HepG2 (cell line): ENCODE results near the gene ZNF117. TPM values are rescaled to one million over a fixed set of nuclear protein-coding genes. Genes with fewer than 3 reads are reported as not detected.

Experiments
- AGO2 ChIP-seq: fragments of 200-400 bp; formaldehyde crosslinking; optimal IDR thresholded peaks from 2 replicates; pipeline ENCODE3; 2017; ENCODE audit warnings: mild to moderate bottlenecking, low read depth, low read length, moderate library complexity
- CBX5 ChIP-seq: sonication (generic); formaldehyde crosslinking; IDR thresholded peaks from 2 replicates; pipeline ENCODE4 v1.4.0; 2020; ENCODE audit warnings: missing genetic modification reagents, borderline replicate concordance
- CREM ChIP-seq, 2 experiments: sonication (generic) in 1 of 2; formaldehyde crosslinking in 1 of 2; IDR thresholded peaks; 2 replicates each; pipeline versions ENCODE4 v1.4.0 to v1.6.1; 2016 to 2020; ENCODE audit warnings: antibody characterized with exemption in 1 of 2, mild to moderate bottlenecking in 1 of 2, missing genetic modification reagents in 1 of 2
- FLYWCH1 ChIP-seq: sonication (generic); formaldehyde crosslinking; IDR thresholded peaks from 2 replicates; pipeline ENCODE4 v1.8.1; 2023; ENCODE audit warnings: mild to moderate bottlenecking, missing genetic modification reagents
- HNF4G ChIP-seq, 2 experiments: sonication (generic) in 1 of 2; formaldehyde crosslinking in 1 of 2; IDR thresholded peaks; 2 replicates each; pipeline versions ENCODE4 v1.4.0 to v1.6.1; 2011 to 2020; ENCODE audit warnings: borderline replicate concordance in 2 of 2, low read depth in 2 of 2, mild to moderate bottlenecking in 2 of 2, low read length in 1 of 2, missing genetic modification reagents in 1 of 2, moderate library complexity in 1 of 2
- HNRNPH1 ChIP-seq: fragments of 200-400 bp; formaldehyde crosslinking; optimal IDR thresholded peaks from 2 replicates; pipeline ENCODE3; 2017; ENCODE audit warnings: mild to moderate bottlenecking, low read depth, low read length
- MAF1 ChIP-seq: sonication (generic); formaldehyde crosslinking; IDR thresholded peaks from 2 replicates; pipeline ENCODE4 v1.5.0; 2020; ENCODE audit warnings: missing genetic modification reagents, borderline replicate concordance
- MYNN ChIP-seq: sonication (generic); formaldehyde crosslinking; IDR thresholded peaks from 2 replicates; pipeline ENCODE4 v1.4.0; 2020; ENCODE audit warnings: mild to moderate bottlenecking, low read depth, missing genetic modification reagents
- NCOA5 ChIP-seq: sonication (generic); formaldehyde crosslinking; IDR thresholded peaks from 2 replicates; pipeline ENCODE4 v1.4.0; 2020; ENCODE audit warnings: missing genetic modification reagents
- RAD21 ChIP-seq: fragments of 450-650 bp; formaldehyde crosslinking; IDR thresholded peaks from 2 replicates; pipeline ENCODE4 v1.5.0; 2020; ENCODE audit warnings: mild to moderate bottlenecking
- SAP130 ChIP-seq: IDR thresholded peaks from 2 replicates; pipeline ENCODE4 v1.6.1; 2016; ENCODE audit warnings: low read depth
- TEAD3 ChIP-seq: optimal IDR thresholded peaks from 2 replicates; pipeline ENCODE3; 2016; ENCODE audit warnings: borderline replicate concordance
- ZNF343 ChIP-seq: sonication (generic); formaldehyde crosslinking; IDR thresholded peaks from 2 replicates; pipeline ENCODE4 v1.4.0; 2020; ENCODE audit warnings: mild to moderate bottlenecking, missing genetic modification reagents
- ZNF598 ChIP-seq: sonication (generic); formaldehyde crosslinking; IDR thresholded peaks from 2 replicates; pipeline ENCODE4 v1.5.1; 2020; ENCODE audit warnings: mild to moderate bottlenecking, missing genetic modification reagents, borderline replicate concordance
- ZNF747 ChIP-seq: sonication (generic); formaldehyde crosslinking; IDR thresholded peaks from 2 replicates; pipeline ENCODE4 v1.8.1; 2023; ENCODE audit warnings: missing genetic modification reagents, mild to moderate bottlenecking, borderline replicate concordance
- ZNF749 ChIP-seq: sonication (generic); formaldehyde crosslinking; IDR thresholded peaks from 2 replicates; pipeline ENCODE4 v1.8.0; 2022; ENCODE audit warnings: mild to moderate bottlenecking, missing genetic modification reagents, moderate library complexity, borderline replicate concordance
- ZSCAN12 ChIP-seq: sonication (generic); formaldehyde crosslinking; IDR thresholded peaks from 2 replicates; pipeline ENCODE4 v1.9.0; 2021; ENCODE audit warnings: mild to moderate bottlenecking, missing genetic modification reagents
- ZSCAN25 ChIP-seq: sonication (generic); formaldehyde crosslinking; IDR thresholded peaks from 2 replicates; pipeline ENCODE4 v1.8.0; 2022; ENCODE audit warnings: mild to moderate bottlenecking, missing genetic modification reagents
- polyA plus RNA-seq, 8 experiments: library from polyadenylated mRNA; depleted of rRNA in 3 of 8; stranded (reverse) in 7 of 8; unstranded in 1 of 8; fragments of >200 nt; fragmentation: Illumina TruSeq in 4 of 8; extraction: Trizol in 4 of 8; gene quantifications; 2 replicates each; pipeline versions ENCODE4 v1.2.1 to v1.2.3, GENCODE V29; 2011 to 2016; ENCODE audit warnings: low read depth in 4 of 8, missing spikeins in 1 of 8, mixed read lengths in 1 of 8; ENCODE audit not compliant: insufficient read depth in 1 of 8
- total RNA-seq, 5 experiments: library from RNA; depleted of rRNA; stranded (reverse); fragments of >200 nt; fragmentation: Illumina TruSeq; extraction: Trizol; gene quantifications; 2 replicates each; pipeline ENCODE4 v1.2.3, GENCODE V29; 2016; ENCODE audit warnings: low read depth in 1 of 5
- TF ChIP-seq, protein P1 (sequence below): sonication (generic); formaldehyde crosslinking; IDR thresholded peaks from 2 replicates; pipeline ENCODE4 v1.4.0; 2020; ENCODE audit warnings: missing genetic modification reagents, mild to moderate bottlenecking, borderline replicate concordance
- TF ChIP-seq, protein P2 (sequence below): sonication (generic); formaldehyde crosslinking; conservative IDR thresholded peaks from 2 replicates; pipeline ENCODE4 v1.4.0; 2020; ENCODE audit warnings: missing genetic modification reagents
- TF ChIP-seq, protein P3 (sequence below): sonication (generic); formaldehyde crosslinking; IDR thresholded peaks from 2 replicates; pipeline ENCODE4 v1.4.0; 2020; ENCODE audit warnings: mild to moderate bottlenecking, missing genetic modification reagents
- TF ChIP-seq, protein P4 (sequence below): sonication (generic); formaldehyde crosslinking; IDR thresholded peaks from 2 replicates; pipeline ENCODE4 v1.8.0; 2022; ENCODE audit warnings: missing genetic modification reagents, low read depth, mild to moderate bottlenecking, borderline replicate concordance

ZNF117 gene
- total and polyA plus RNA-seq, 2 of the 13 experiments (the other 11 are each of a cell fraction or from before 2014, with no cell fraction given) = 6.6 to 20.0 TPM

DNA sequence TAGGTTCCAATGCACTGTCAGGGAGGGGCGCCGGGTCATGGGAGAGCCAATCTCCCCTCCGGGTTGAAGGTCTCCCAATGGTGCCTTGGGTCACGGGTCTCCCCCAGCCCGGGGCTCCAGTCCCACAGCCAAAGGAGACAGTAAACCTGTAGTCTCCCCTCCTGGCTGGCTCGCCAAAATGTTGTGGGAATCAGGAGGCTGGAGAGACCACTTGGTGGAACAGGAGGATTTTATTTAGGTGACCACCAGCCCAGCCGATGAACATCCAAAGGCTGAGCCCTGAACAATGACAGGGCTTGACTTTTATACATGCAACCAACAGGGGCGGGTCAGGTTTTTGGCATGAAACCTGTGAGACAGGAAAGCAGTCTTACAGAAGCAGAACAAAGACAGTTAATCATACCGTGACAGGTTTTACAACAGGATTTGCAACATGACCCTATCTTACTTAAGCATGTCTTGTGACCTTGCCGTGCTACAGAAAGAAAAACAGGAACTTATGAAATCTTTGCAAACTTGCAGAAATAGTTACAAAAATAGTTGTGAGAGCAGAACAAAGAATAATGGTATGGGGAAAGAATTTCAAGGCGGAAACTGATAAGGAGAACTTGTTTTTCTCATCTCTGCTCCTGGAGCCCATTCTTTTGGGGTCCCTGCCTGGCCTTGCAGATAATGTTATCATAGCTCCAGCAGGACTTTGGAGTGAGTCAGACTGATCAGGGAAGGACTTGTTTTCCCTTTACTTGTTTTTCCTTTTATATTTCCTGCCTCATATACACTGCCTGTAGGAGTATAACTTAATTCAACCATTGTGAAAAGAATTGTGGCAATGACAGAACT, 8.5 kb upstream of the ZNF117 start (continued):
- TF ChIP-seq FLYWCH1 (CRISPR knock-in tag) (no peak), CREM (IDR thresholded peaks at IDR 0.05) (peak; percentile 94), CREM (CRISPR knock-in tag; IDR thresholded peaks at IDR 0.05) (no peak), HNF4G (IDR thresholded peaks at IDR 0.05; ENCODE audit: borderline replicate concordance, low read depth, low read length) (peak; percentile 71; the same call in 1 of the 2 replicates), HNF4G (CRISPR knock-in tag; IDR thresholded peaks at IDR 0.05; ENCODE audit: borderline replicate concordance, low read depth) (no peak; the same call in 1 of the 2 replicates), MYNN (CRISPR knock-in tag) (0 out of 2 replicates have a peak, but pooled peaks have one; percentile 73), CBX5 (CRISPR knock-in tag) (no peak), SAP130 (CRISPR knock-in tag) (peak; percentile 69), ZNF343 (CRISPR knock-in tag) (no peak; the same call in 1 of the 2 replicates), MAF1 (CRISPR knock-in tag) (no peak), ZNF749 (0 out of 2 replicates have a peak, but pooled peaks have one; percentile 33), ZSCAN25 (no peak), HNRNPH1 (no peak), NCOA5 (CRISPR knock-in tag) (no peak), ZNF598 (CRISPR knock-in tag) (no peak), AGO2 (no peak), RAD21 (CRISPR knock-in tag) (no peak; the same call in 1 of the 2 replicates), ZSCAN12 (no peak), TEAD3 (peak; percentile 90), ZNF747 (CRISPR knock-in tag) (no peak)
- TF ChIP-seq, protein P1, sequence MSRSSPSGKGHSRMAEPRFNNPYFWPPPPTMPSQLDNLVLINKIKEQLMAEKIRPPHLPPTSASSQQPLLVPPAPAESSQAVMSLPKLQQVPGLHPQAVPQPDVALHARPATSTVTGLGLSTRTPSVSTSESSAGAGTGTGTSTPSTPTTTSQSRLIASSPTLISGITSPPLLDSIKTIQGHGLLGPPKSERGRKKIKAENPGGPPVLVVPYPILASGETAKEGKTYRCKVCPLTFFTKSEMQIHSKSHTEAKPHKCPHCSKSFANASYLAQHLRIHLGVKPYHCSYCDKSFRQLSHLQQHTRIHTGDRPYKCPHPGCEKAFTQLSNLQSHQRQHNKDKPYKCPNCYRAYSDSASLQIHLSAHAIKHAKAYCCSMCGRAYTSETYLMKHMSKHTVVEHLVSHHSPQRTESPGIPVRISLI (CRISPR knock-in tag) = peak; percentile 75; the same call in 1 of the 2 replicates
- TF ChIP-seq, protein P2, sequence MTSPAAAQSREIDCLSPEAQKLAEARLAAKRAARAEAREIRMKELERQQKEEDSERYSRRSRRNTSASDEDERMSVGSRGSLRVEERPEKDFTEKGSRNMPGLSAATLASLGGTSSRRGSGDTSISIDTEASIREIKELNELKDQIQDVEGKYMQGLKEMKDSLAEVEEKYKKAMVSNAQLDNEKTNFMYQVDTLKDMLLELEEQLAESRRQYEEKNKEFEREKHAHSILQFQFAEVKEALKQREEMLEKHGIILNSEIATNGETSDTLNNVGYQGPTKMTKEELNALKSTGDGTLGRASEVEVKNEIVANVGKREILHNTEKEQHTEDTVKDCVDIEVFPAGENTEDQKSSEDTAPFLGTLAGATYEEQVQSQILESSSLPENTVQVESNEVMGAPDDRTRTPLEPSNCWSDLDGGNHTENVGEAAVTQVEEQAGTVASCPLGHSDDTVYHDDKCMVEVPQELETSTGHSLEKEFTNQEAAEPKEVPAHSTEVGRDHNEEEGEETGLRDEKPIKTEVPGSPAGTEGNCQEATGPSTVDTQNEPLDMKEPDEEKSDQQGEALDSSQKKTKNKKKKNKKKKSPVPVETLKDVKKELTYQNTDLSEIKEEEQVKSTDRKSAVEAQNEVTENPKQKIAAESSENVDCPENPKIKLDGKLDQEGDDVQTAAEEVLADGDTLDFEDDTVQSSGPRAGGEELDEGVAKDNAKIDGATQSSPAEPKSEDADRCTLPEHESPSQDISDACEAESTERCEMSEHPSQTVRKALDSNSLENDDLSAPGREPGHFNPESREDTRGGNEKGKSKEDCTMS = no peak
- TF ChIP-seq, protein P3, sequence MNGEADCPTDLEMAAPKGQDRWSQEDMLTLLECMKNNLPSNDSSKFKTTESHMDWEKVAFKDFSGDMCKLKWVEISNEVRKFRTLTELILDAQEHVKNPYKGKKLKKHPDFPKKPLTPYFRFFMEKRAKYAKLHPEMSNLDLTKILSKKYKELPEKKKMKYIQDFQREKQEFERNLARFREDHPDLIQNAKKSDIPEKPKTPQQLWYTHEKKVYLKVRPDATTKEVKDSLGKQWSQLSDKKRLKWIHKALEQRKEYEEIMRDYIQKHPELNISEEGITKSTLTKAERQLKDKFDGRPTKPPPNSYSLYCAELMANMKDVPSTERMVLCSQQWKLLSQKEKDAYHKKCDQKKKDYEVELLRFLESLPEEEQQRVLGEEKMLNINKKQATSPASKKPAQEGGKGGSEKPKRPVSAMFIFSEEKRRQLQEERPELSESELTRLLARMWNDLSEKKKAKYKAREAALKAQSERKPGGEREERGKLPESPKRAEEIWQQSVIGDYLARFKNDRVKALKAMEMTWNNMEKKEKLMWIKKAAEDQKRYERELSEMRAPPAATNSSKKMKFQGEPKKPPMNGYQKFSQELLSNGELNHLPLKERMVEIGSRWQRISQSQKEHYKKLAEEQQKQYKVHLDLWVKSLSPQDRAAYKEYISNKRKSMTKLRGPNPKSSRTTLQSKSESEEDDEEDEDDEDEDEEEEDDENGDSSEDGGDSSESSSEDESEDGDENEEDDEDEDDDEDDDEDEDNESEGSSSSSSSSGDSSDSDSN (CRISPR knock-in tag) = peak; percentile 15; the same call in 1 of the 2 replicates
- TF ChIP-seq, protein P4, sequence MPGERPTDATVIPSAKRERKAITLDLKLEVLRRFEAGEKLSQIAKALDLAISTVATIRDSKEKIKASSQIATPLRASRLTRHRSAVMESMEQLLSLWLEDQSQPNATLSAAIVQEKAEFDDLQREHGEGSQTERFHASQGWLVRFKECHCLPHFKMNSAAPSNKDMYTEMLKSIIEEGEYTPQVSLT (CRISPR knock-in tag) = no peak
